ENCODE data around the gene FANCC. TPM values are rescaled to one million over a fixed set of nuclear protein-coding genes. Genes with fewer than 3 reads are reported as not detected.

Gene FANCC
- total RNA-seq, 2 donors from 2014 or later: 10.5 to 23.6 TPM

DNA sequence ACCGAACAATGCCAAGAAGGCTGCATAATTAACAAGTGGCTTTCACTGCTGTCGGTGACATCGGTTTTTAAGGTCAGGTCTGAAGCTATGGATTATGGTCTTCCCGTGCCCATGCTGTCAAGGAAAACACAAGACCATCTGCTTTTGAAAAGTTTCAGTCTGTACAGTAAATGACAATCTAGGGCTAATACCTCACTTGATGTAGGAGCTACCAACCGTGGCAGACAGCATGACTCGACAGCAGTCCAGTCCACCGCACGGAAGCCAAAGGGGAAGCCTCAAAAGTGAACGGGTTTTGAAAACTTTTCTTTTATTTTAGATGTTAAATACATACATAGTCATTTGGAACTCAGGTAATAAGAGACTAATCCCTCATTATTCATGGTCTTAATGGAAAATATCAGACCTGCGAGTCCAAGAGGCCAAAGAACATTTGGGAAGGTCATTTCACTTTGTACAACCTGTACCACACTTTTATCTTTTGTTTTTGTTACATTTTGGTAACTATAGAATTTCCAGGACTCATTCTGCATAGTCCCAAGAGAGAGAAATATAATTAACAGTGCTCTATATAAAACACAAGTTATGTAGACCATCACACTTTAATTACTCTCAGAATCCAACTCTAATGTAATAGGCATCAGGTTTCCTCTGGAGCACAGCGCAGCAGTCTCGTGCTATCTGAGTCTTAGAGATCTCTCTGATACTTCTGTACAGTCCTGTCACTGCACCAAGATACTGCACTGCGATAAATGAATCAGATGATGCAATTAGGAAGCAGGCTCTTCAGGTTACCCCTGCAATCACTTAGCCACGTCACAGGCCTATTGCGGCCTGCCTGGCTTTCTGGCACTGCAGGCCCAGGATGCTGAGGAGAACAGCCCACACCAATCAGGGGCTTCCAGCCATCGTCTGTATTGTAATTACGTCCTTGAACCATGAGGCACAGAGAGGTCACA is 184.9 kb downstream of the FANCC start:
- no peak overlapping the region for H3K4me3 ChIP-seq
- TF ChIP-seq, protein P1, sequence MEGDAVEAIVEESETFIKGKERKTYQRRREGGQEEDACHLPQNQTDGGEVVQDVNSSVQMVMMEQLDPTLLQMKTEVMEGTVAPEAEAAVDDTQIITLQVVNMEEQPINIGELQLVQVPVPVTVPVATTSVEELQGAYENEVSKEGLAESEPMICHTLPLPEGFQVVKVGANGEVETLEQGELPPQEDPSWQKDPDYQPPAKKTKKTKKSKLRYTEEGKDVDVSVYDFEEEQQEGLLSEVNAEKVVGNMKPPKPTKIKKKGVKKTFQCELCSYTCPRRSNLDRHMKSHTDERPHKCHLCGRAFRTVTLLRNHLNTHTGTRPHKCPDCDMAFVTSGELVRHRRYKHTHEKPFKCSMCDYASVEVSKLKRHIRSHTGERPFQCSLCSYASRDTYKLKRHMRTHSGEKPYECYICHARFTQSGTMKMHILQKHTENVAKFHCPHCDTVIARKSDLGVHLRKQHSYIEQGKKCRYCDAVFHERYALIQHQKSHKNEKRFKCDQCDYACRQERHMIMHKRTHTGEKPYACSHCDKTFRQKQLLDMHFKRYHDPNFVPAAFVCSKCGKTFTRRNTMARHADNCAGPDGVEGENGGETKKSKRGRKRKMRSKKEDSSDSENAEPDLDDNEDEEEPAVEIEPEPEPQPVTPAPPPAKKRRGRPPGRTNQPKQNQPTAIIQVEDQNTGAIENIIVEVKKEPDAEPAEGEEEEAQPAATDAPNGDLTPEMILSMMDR (IDR thresholded peaks at IDR 0.05): no peak
- no peaks in the 10 kb centered on the region for H3K9me3 ChIP-seq
- intact Hi-C loops (cut with DNase I): no loop called here
- H3K36me3 ChIP-seq: no peaks in the 10 kb centered on the region
- H3K27ac ChIP-seq: peak overlapping the region; percentile 1
- no peak for DNase-seq
- H3K27me3 ChIP-seq: no peaks in the 10 kb centered on the region
- peak overlapping the region in 1 of 2 donors; percentile 9 for H3K9ac ChIP-seq (ENCODE audit: low read depth in 2 of 2, low read length in 2 of 2)
- peaks cover 4% of the 10 kb centered on the region for H3K4me1 ChIP-seq

DNA sequence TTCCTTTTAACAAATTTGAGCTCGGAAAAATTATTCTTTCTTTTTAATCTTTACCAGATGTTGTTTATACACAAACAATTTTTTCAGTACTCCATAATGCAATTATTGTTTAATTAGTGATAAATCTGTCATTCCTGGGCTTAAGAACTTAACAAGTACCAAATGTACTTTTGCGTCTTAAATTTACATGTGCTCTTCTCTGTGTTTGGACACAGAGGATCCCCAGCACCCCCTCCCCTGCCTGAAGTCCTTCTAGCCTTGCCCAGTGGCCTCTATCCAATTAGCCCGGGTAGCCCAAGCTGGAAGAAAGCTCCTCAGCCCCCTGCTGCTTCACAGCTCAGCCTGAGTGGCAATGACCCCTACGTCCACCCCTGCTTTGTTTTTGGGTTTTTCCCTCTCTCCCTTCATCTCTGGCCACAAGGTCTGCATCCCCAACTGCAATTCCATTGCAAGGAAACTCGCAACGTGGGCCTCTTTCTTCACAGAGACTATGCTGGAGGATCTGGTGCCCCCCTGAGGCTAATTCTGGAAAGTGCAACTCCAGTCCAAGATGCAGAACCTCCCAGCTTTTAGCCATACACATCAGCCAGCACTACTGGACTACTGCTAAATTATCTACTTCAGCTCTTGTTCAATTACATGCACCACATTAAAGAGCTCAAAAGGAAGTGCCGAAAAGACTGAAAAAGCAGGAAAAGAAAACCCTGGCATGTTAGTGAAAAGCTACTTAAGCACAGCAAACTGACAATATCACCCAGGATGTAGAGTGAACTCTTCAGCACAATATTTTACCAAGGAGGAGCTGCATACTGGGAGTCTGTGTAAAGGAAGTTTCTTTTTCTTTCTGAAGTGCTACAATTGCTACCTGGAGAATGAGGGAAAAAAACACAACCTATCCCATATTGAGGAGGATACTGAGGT is 186.2 kb downstream of the FANCC start:
- peak; percentile 82 for DNase-seq

DNA sequence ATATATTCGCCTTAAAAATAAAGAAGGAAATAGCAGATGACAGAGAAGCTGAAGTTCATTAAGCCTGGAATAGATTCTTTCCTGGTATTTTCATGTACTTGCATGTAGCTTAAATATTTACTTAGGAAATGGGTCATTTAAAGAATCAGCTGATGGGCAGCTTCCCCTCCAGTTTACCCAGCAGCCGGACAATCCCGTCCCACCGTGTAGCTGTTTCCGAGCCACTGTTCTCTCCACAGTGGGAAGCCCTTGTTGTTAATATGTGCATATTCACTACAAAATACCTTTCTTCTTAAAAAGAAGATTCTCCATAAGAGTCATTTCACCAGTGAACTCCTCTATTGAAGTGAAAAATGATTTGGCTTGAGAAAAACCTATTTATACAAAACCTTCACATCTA is 187.0 kb downstream of the FANCC start:
- H3K9me3 ChIP-seq: no peaks in the 10 kb centered on the region
- H3K4me1 ChIP-seq: peaks cover 4% of the 10 kb centered on the region
- H3K27me3 ChIP-seq: no peaks in the 10 kb centered on the region
- H3K4me3 ChIP-seq: no peak overlapping the region
- H3K9ac ChIP-seq (ENCODE audit: low read depth in 2 of 2, low read length in 2 of 2): no peak overlapping the region
- H3K27ac ChIP-seq: no peak overlapping the region
- no peaks in the 10 kb centered on the region for H3K36me3 ChIP-seq
- TF ChIP-seq, protein P1 (IDR thresholded peaks at IDR 0.05): no peak
- no peak for DNase-seq
- intact Hi-C loops (cut with DNase I): no loop called here

More for the DNA sequence above, 186.2 kb downstream of the FANCC start:
- intact Hi-C loops (cut with DNase I): no loop called here
- Histone ChIP-seq H3K9ac (ENCODE audit: low read depth in 2 of 2, low read length in 2 of 2) (no peak overlapping the region), H3K4me1 (peaks cover 4% of the 10 kb centered on the region), H3K9me3 (no peaks in the 10 kb centered on the region), H3K4me3 (no peak overlapping the region), H3K36me3 (no peaks in the 10 kb centered on the region), H3K27me3 (no peaks in the 10 kb centered on the region), H3K27ac (peak overlapping the region; percentile 14)
- TF ChIP-seq, protein P1 (IDR thresholded peaks at IDR 0.05): peak; percentile 73

DNA sequence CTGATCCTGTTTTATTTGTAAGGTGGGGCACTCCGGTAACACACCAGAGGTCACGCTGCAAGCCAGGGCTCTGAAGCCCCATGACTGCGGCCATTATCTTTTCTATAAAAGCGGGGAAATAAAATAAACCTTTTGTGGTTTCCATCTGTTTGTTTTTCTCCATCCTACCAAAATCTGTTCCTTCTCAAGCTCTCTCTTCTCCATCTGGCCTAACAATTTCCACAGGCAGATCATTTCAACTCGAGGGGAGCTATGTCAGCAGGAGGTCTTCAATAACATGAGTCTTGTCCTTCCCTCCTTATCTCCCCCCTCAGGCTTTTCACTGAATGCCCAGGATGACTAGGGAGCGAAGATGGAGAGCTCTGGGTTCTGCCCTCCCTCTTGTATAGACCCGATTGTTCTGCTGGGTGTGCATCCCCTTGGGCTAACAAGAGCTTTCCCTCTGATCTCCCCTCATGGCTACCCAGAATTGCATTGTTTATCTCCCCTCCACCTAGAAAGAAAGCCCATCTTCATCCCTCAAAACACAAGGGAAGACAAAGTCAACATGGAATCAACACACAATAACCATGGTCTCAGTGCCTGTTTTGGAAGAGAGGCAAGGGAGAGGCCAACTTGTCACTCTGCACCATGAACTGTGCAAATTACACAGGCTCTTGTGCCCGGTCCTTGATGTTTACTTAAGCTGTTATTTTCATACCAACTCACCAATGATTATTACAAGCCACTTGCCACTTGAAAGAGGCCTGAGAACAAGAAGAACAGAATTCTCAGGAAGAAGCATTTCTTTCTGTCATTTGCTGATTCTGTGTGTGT is 187.8 kb downstream of the FANCC start:
- no peak overlapping the region for H3K9ac ChIP-seq (ENCODE audit: low read depth in 2 of 2, low read length in 2 of 2)
- H3K9me3 ChIP-seq: no peaks in the 10 kb centered on the region
- DNase-seq: no peak
- TF ChIP-seq, protein P1 (IDR thresholded peaks at IDR 0.05): no peak
- H3K27me3 ChIP-seq: no peaks in the 10 kb centered on the region
- intact Hi-C loops (cut with DNase I): loop anchor here (5.0 kb wide), 2 partner anchors 342 to 447 kb away; no protein-coding TSS in a partner anchor
- no peak overlapping the region for H3K4me3 ChIP-seq
- no peaks in the 10 kb centered on the region for H3K36me3 ChIP-seq
- H3K27ac ChIP-seq: no peak overlapping the region
- H3K4me1 ChIP-seq: peaks cover 3% of the 10 kb centered on the region
